HL-60 (cell line): ENCODE data around the gene ARHGAP45.
A peak's percentile ranks its signal among the peaks of the same experiment; 100 is the strongest.
"Not testable (repeated sequence)": the region's sequence is repeated elsewhere in the genome, so short reads cannot be mapped to it uniquely, and the experiment has no call there.

ENCODE experiments used
- DNase-seq, 2 experiments: peaks; one replicate each; pipeline ENCODE4 v3.0.0-alpha.2; 2010 to 2020; ENCODE audit warnings: low read depth in 1 of 2, low spot score in 1 of 2
- H3K27ac ChIP-seq: fragments of 250-450 bp; sonication (Bioruptor Pico); replicated peaks from 2 replicates; pipeline ENCODE4 v1.5.1; 2020; ENCODE audit warnings: mild to moderate bottlenecking, moderate library complexity
- H3K27me3 ChIP-seq: fragments of 250-450 bp; sonication (Bioruptor Pico); 2 replicates; pipeline ENCODE4 v1.5.1; 2021; ENCODE audit warnings: mild to moderate bottlenecking, moderate library complexity; ENCODE audit not compliant: insufficient read depth, poor library complexity, severe bottlenecking
- H3K4me3 ChIP-seq: replicated peaks from 2 replicates; pipeline ENCODE4 v1.5.1; 2011; ENCODE audit warnings: mild to moderate bottlenecking, control low read depth, low read length; ENCODE audit not compliant: insufficient read depth
- CTCF ChIP-seq: IDR thresholded peaks from one replicate; pipeline ENCODE4 v1.5.1; 2011; ENCODE audit warnings: low read length, control low read depth, inconsistent platforms; ENCODE audit not compliant: insufficient read depth
- GABPA ChIP-seq: IDR thresholded peaks from 2 replicates; pipeline ENCODE4 v1.6.1; 2012; ENCODE audit warnings: low read depth
- POLR2AphosphoS5 ChIP-seq: IDR thresholded peaks from 2 replicates; pipeline ENCODE4 v1.6.1; 2012; ENCODE audit warnings: low read depth
- REST ChIP-seq: IDR thresholded peaks from 2 replicates; pipeline ENCODE4 v1.6.1; 2012; ENCODE audit warnings: low read depth; ENCODE audit not compliant: insufficient replicate concordance
- SPI1 ChIP-seq: IDR thresholded peaks from 2 replicates; pipeline ENCODE4 v1.6.1; 2012; ENCODE audit warnings: low read depth, mild to moderate bottlenecking, borderline replicate concordance

The ARHGAP45 gene

GRCh38 chr19:1112268-1113029 is 45.5 kb downstream of the ARHGAP45 start:
- H3K27ac ChIP-seq = no peak overlapping the region
- no peaks in the 10 kb centered on the region for H3K27me3 ChIP-seq
- no peak for DNase-seq
- TF ChIP-seq CTCF (no peak), SPI1 (no peak), GABPA (no peak), POLR2AphosphoS5 (no peak), REST (no peak)
- H3K4me3 ChIP-seq = no peak overlapping the region

GRCh38 chr19:1113030-1113985 is 46.3 kb downstream of the ARHGAP45 start:
- H3K27me3 ChIP-seq = no peaks in the 10 kb centered on the region
- no peak overlapping the region for H3K27ac ChIP-seq
- DNase-seq = peak in 1 of 2 experiments; percentile 79
- TF ChIP-seq SPI1 = no peak
- TF ChIP-seq CTCF = peak; percentile 44
- TF ChIP-seq GABPA = no peak
- 0 out of 2 replicates have a peak, but pooled peaks have one; percentile 15 for TF ChIP-seq POLR2AphosphoS5
- H3K4me3 ChIP-seq = no peak overlapping the region

GRCh38 chr19:1113986-1114483 is 47.1 kb downstream of the ARHGAP45 start:
- TF ChIP-seq SPI1 (no peak), POLR2AphosphoS5 (no peak), CTCF (no peak), GABPA (no peak), REST (no peak)
- Histone ChIP-seq H3K27ac (no peak overlapping the region), H3K4me3 (no peak overlapping the region), H3K27me3 (no peaks in the 10 kb centered on the region)
- DNase-seq = no peak

GRCh38 chr19:1114728-1115127 is 47.8 kb downstream of the ARHGAP45 start:
- not testable (repeated sequence) for H3K27me3 ChIP-seq, DNase-seq, H3K4me3 ChIP-seq, H3K27ac ChIP-seq
